Measurements from ENCODE around the gene WDFY2.
"Not testable (repeated sequence)": the region's sequence is repeated elsewhere in the genome, so short reads cannot be mapped to it uniquely, and the experiment has no call there.

WDFY2 gene

GRCh38 chr13:51562011-51562671 is 22.1 kb upstream of the WDFY2 start:
- no peak for DNase-seq

GRCh38 chr13:51564252-51564651 is 20.0 kb upstream of the WDFY2 start:
- DNase-seq: no peak

GRCh38 chr13:51564671-51565070 is 19.6 kb upstream of the WDFY2 start:
- no peak for DNase-seq

- not testable (repeated sequence) for DNase-seq
These were observed 15.3 kb upstream of the WDFY2 start for GRCh38 chr13:51569001-51569400.

GRCh38 chr13:51576754-51577153 is 7.5 kb upstream of the WDFY2 start:
- no peak for DNase-seq

GRCh38 chr13:51577690-51578089 is 6.6 kb upstream of the WDFY2 start:
- DNase-seq: no peak

- no peak for DNase-seq
These were observed 4.6 kb upstream of the WDFY2 start for GRCh38 chr13:51579676-51580075.

- DNase-seq: no peak
These were observed 3.0 kb upstream of the WDFY2 start for GRCh38 chr13:51581148-51581820.

- no peak for DNase-seq
These were observed 790 bp upstream of the WDFY2 start for GRCh38 chr13:51583469-51583874.

GRCh38 chr13:51584731-51585672 is 740 bp downstream of the WDFY2 start:
- DNase-seq: no peak

- no peak for DNase-seq
These were observed 1.4 kb downstream of the WDFY2 start for GRCh38 chr13:51585696-51586095.

- DNase-seq: no peak
These were observed 3.1 kb downstream of the WDFY2 start for GRCh38 chr13:51587372-51587771.

- no peak for DNase-seq
These were observed 4.2 kb downstream of the WDFY2 start for GRCh38 chr13:51588406-51588949.

GRCh38 chr13:51589793-51590192 is 5.5 kb downstream of the WDFY2 start:
- no peak for DNase-seq

GRCh38 chr13:51590231-51590970 is 6.1 kb downstream of the WDFY2 start:
- DNase-seq: no peak

- DNase-seq: no peak
These were observed 6.8 kb downstream of the WDFY2 start for GRCh38 chr13:51590971-51591627.

GRCh38 chr13:51591938-51592337 is 7.7 kb downstream of the WDFY2 start:
- not testable (repeated sequence) for DNase-seq

- no peak for DNase-seq
These were observed 10.2 kb downstream of the WDFY2 start for GRCh38 chr13:51594432-51594831.

- no peak for DNase-seq
These were observed 11.2 kb downstream of the WDFY2 start for GRCh38 chr13:51595416-51595815.

GRCh38 chr13:51596541-51596940 is 12.3 kb downstream of the WDFY2 start:
- DNase-seq: no peak

GRCh38 chr13:51599444-51600176 is 15.3 kb downstream of the WDFY2 start:
- DNase-seq: no peak
